Transverse colon (tissue), 4 donors: ENCODE measurements around the gene KLK6.

ENCODE experiments used
- EP300 ChIP-seq: sonication (generic); formaldehyde crosslinking; IDR thresholded peaks from one replicate; pipeline ENCODE4 v1.6.1; 2017; ENCODE audit warnings: antibody characterized with exemption, low read depth
- POLR2AphosphoS5 ChIP-seq, 3 donors: sonication (generic); formaldehyde crosslinking; IDR thresholded peaks; one replicate each; pipeline ENCODE4 v1.6.1; 2016; ENCODE audit warnings: antibody characterized with exemption in 3 of 3
- TF ChIP-seq, protein P1 (sequence below), 5 experiments: fragments of 200-600 bp in 3 of 5; fragments of 450-650 bp in 2 of 5; sonication (generic) in 3 of 5; IDR thresholded peaks; 1 replicate in 2 of 5; 2 replicates in 3 of 5; pipeline ENCODE4 v1.5.1; 2016 to 2017; ENCODE audit warnings: antibody characterized with exemption in 5 of 5, inconsistent platforms in 3 of 5, mild to moderate bottlenecking in 2 of 5, moderate library complexity in 1 of 5

DNA sequence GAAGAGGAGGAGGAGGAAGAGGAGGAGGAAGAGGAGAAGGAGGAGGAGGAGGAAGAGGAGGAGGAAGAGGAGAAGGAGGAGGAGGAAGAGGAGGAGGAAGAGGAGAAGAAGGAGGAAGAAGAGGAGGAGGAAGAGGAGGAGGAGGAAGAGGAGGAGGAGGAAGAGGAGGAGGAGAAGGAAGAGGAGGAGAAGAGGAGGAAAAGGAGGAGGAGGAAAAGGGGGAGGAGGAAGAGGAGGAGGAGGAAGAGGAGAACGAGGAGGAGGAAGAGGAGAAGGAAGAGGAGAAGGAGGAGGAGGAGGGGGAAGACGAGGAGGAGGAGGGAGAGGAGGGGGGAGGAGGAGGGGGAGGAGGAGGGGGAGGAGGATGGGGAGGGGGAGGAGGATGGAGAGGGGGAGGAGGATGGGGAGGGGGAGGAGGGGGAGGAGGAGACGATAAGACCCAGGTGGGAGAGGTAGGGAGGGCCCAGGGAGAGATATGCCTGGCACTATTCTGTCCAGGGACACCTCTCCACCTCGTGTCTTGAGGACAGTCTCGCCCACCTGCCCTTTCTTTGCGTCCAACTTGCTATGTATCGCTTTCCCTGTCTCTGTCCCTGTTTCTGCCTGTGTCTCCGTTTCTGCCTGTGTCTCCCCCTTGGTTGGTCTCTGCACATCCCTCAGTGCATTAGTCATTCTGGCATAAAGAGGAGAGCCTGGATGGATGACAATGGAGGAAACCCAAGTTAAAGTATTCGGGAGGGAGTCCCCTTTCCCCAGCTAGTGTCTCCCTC, 9.5 kb downstream of the KLK6 start:
- TF ChIP-seq, protein P1, sequence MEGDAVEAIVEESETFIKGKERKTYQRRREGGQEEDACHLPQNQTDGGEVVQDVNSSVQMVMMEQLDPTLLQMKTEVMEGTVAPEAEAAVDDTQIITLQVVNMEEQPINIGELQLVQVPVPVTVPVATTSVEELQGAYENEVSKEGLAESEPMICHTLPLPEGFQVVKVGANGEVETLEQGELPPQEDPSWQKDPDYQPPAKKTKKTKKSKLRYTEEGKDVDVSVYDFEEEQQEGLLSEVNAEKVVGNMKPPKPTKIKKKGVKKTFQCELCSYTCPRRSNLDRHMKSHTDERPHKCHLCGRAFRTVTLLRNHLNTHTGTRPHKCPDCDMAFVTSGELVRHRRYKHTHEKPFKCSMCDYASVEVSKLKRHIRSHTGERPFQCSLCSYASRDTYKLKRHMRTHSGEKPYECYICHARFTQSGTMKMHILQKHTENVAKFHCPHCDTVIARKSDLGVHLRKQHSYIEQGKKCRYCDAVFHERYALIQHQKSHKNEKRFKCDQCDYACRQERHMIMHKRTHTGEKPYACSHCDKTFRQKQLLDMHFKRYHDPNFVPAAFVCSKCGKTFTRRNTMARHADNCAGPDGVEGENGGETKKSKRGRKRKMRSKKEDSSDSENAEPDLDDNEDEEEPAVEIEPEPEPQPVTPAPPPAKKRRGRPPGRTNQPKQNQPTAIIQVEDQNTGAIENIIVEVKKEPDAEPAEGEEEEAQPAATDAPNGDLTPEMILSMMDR (IDR thresholded peaks at IDR 0.05): no peak
- TF ChIP-seq POLR2AphosphoS5 (IDR thresholded peaks at IDR 0.05) (no peak), EP300 (no peak)
